ENCODE data around the gene JMJD8.
A peak's percentile ranks its signal among the peaks of the same experiment; 100 is the strongest.

JMJD8 gene

GRCh38 chr16:637081-638018 is 46.8 kb downstream of the JMJD8 start:
- DNase-seq: peak; percentile 83

GRCh38 chr16:636206-637080 is 47.7 kb downstream of the JMJD8 start, which contains the start of gene METTL26:
Gene METTL26 (minus strand): TSS chr16:636305. CDS start chr16:636290, 15 bp downstream.
- peak; percentile 91 for DNase-seq

- DNase-seq: no peak
Measured at GRCh38 chr16:635573-636205, 48.4 kb downstream of the JMJD8 start.

- no peak for DNase-seq
Measured at GRCh38 chr16:634996-635395, 49.1 kb downstream of the JMJD8 start.

- DNase-seq: no peak
Measured at GRCh38 chr16:634051-634670, 50.0 kb downstream of the JMJD8 start.

GRCh38 chr16:633336-634050 is 50.6 kb downstream of the JMJD8 start:
- DNase-seq: no peak

- no peak for DNase-seq
Measured at GRCh38 chr16:632486-633335, 51.4 kb downstream of the JMJD8 start.

- no peak for DNase-seq
Measured at GRCh38 chr16:631808-632358, 52.3 kb downstream of the JMJD8 start.

Measured in activated CD8-positive, alpha-beta memory T cell treated with anti-CD3 and anti-CD28 coated beads, Interleukin-2, amount 50 U/mL, for 4 hours (primary cell).